Stomach (tissue), 4 donors: ENCODE results near the gene DLEC1.

ENCODE experiments used
- CTCF ChIP-seq, 7 experiments: fragments of 450-650 bp in 4 of 7; fragments of 200-600 bp in 3 of 7; sonication (generic) in 3 of 7; IDR thresholded peaks; one replicate each; pipeline ENCODE4 v1.5.1; 2016 to 2019; ENCODE audit warnings: antibody characterized with exemption in 7 of 7, control low read depth in 2 of 7, mild to moderate bottlenecking in 1 of 7
- POLR2A ChIP-seq, 4 donors: fragments of 450-650 bp; IDR thresholded peaks; one replicate each; pipeline ENCODE4 v1.6.1; 2016; ENCODE audit warnings: antibody characterized with exemption in 4 of 4, control low read depth in 2 of 4, mild to moderate bottlenecking in 1 of 4, moderate library complexity in 1 of 4

GRCh38 chr3:38027466-38028465 is 11.2 kb upstream of the DLEC1 start:
- no peak for TF ChIP-seq CTCF (IDR thresholded peaks at IDR 0.05)
- no peak for TF ChIP-seq POLR2A (IDR thresholded peaks at IDR 0.05)
